Activated T-helper 17 cell treated with anti-CD3 and anti-CD28 coated beads, Interleukin-2, amount 50 U/mL, for 72 hours (primary cell): ENCODE results near the gene ACOT7. TPM values are rescaled to one million over a fixed set of nuclear protein-coding genes. Genes with fewer than 3 reads are reported as not detected.
"Not testable (repeated sequence)": the region's sequence is repeated elsewhere in the genome, so short reads cannot be mapped to it uniquely, and the experiment has no call there.

Source experiments
- ATAC-seq: fragments of 150-1000 bp; cut with Tn5 transposase; replicated peaks from 2 replicates; pipeline ENCODE4 v1.10.0; 2021; ENCODE audit warnings: mild to moderate bottlenecking, moderate library complexity
- H3K27ac Mint-ChIP-seq: one replicate; pipeline ENCODE4 v1.8.0; 2022; ENCODE audit warnings: mixed read lengths
- H3K27me3 Mint-ChIP-seq: one replicate; pipeline ENCODE4 v1.8.0; 2022; ENCODE audit warnings: mixed read lengths
- H3K36me3 Mint-ChIP-seq: one replicate; pipeline ENCODE4 v1.8.0; 2022; ENCODE audit warnings: low read depth, mild to moderate bottlenecking, mixed read lengths
- H3K4me1 Mint-ChIP-seq: one replicate; pipeline ENCODE4 v1.8.0; 2022; ENCODE audit warnings: mixed read lengths
- H3K4me3 Mint-ChIP-seq: one replicate; pipeline ENCODE4 v1.8.0; 2022; ENCODE audit warnings: mild to moderate bottlenecking, mixed read lengths
- H3K9me3 Mint-ChIP-seq: one replicate; pipeline ENCODE4 v1.8.0; 2022; ENCODE audit warnings: mixed read lengths
- total RNA-seq, 2 donors: library from RNA; stranded (reverse); gene quantifications; one replicate each; pipeline ENCODE4 v1.2.3, GENCODE V29; 2022

Gene ACOT7
- total RNA-seq, 2 donors from 2014 or later: 43.5 to 96.3 TPM

GRCh38 chr1:6225651-6226050 lies 167.9 kb downstream of the ACOT7 start:
- no peak for ATAC-seq
- H3K27ac Mint-ChIP-seq: no peak overlapping the region
- H3K27me3 Mint-ChIP-seq: no peaks in the 10 kb centered on the region
- H3K36me3 Mint-ChIP-seq: peaks cover 93% of the 10 kb centered on the region
- H3K4me3 Mint-ChIP-seq: no peak overlapping the region
- no peaks in the 10 kb centered on the region for H3K9me3 Mint-ChIP-seq
- H3K4me1 Mint-ChIP-seq: no peaks in the 10 kb centered on the region

- no peak for ATAC-seq
- Mint-ChIP-seq H3K36me3 (peaks cover 87% of the 10 kb centered on the region), H3K4me1 (no peaks in the 10 kb centered on the region), H3K9me3 (no peaks in the 10 kb centered on the region), H3K27me3 (no peaks in the 10 kb centered on the region), H3K27ac (no peak overlapping the region), H3K4me3 (no peak overlapping the region)
Measured at GRCh38 chr1:6224718-6225117, 168.8 kb downstream of the ACOT7 start.

GRCh38 chr1:6223617-6224016 lies 169.9 kb downstream of the ACOT7 start:
- no peaks in the 10 kb centered on the region for H3K27me3 Mint-ChIP-seq
- peaks cover 76% of the 10 kb centered on the region for H3K36me3 Mint-ChIP-seq
- no peak for ATAC-seq
- H3K4me1 Mint-ChIP-seq: no peaks in the 10 kb centered on the region
- H3K4me3 Mint-ChIP-seq: no peak overlapping the region
- no peak overlapping the region for H3K27ac Mint-ChIP-seq
- H3K9me3 Mint-ChIP-seq: no peaks in the 10 kb centered on the region

GRCh38 chr1:6222636-6223035 lies 170.9 kb downstream of the ACOT7 start:
- Mint-ChIP-seq H3K27me3 (no peaks in the 10 kb centered on the region), H3K27ac (no peak overlapping the region), H3K9me3 (no peaks in the 10 kb centered on the region), H3K4me1 (no peaks in the 10 kb centered on the region), H3K4me3 (no peak overlapping the region), H3K36me3 (peaks cover 69% of the 10 kb centered on the region)
- no peak for ATAC-seq

- no peak for ATAC-seq
- no peak overlapping the region for H3K4me3 Mint-ChIP-seq
- H3K36me3 Mint-ChIP-seq: peaks cover 56% of the 10 kb centered on the region
- H3K27me3 Mint-ChIP-seq: no peaks in the 10 kb centered on the region
- no peak overlapping the region for H3K27ac Mint-ChIP-seq
- H3K4me1 Mint-ChIP-seq: peaks cover 5% of the 10 kb centered on the region
- no peaks in the 10 kb centered on the region for H3K9me3 Mint-ChIP-seq
Measured at GRCh38 chr1:6221210-6221784, 172.3 kb downstream of the ACOT7 start.

- no peaks in the 10 kb centered on the region for H3K9me3 Mint-ChIP-seq
- no peak overlapping the region for H3K4me3 Mint-ChIP-seq
- ATAC-seq: no peak
- H3K36me3 Mint-ChIP-seq: peaks cover 53% of the 10 kb centered on the region
- H3K4me1 Mint-ChIP-seq: peaks cover 5% of the 10 kb centered on the region
- H3K27ac Mint-ChIP-seq: no peak overlapping the region
- H3K27me3 Mint-ChIP-seq: no peaks in the 10 kb centered on the region
Measured at GRCh38 chr1:6220236-6220635, 173.3 kb downstream of the ACOT7 start.

- not testable (repeated sequence) for H3K27ac Mint-ChIP-seq, H3K9me3 Mint-ChIP-seq, H3K4me1 Mint-ChIP-seq, H3K27me3 Mint-ChIP-seq, ATAC-seq, H3K4me3 Mint-ChIP-seq
- peaks cover 47% of the 10 kb centered on the region for H3K36me3 Mint-ChIP-seq
Measured at GRCh38 chr1:6219641-6220040, 173.9 kb downstream of the ACOT7 start.

- no peak overlapping the region for H3K4me3 Mint-ChIP-seq
- H3K27me3 Mint-ChIP-seq: no peaks in the 10 kb centered on the region
- H3K9me3 Mint-ChIP-seq: no peaks in the 10 kb centered on the region
- no peak overlapping the region for H3K27ac Mint-ChIP-seq
- ATAC-seq: no peak
- peaks cover 5% of the 10 kb centered on the region for H3K4me1 Mint-ChIP-seq
- peaks cover 36% of the 10 kb centered on the region for H3K36me3 Mint-ChIP-seq
Measured at GRCh38 chr1:6218375-6219164, 175.0 kb downstream of the ACOT7 start.

Other genes with a start within 250 kb of the ACOT7 start
- 1 to 10 TPM in 1 of 2 donors, under 1 TPM in 1; 0.43 to 1.2 TPM for gene CHD5, start 213.4 kb downstream of the ACOT7 start, total RNA-seq
- gene RPL22, start 194.2 kb downstream of the ACOT7 start, total RNA-seq: 100 to 1,000 TPM; 437 to 506 TPM
- 10 to 100 TPM; 20.1 to 21.9 TPM for gene RNF207, start 187.6 kb downstream of the ACOT7 start, total RNA-seq
- 10 to 100 TPM; 26.7 to 62.4 TPM for gene ICMT, start 157.8 kb downstream of the ACOT7 start, total RNA-seq
- gene HES3, start 149.6 kb downstream of the ACOT7 start, total RNA-seq: not detected
- gene GPR153, start 132.7 kb downstream of the ACOT7 start, total RNA-seq: under 1 TPM; 0.39 to 0.40 TPM
- under 1 TPM; 0.17 to 0.37 TPM for gene HES2, start 26.2 kb upstream of the ACOT7 start, total RNA-seq
- 1 to 10 TPM in 1 of 2 donors, under 1 TPM in 1; 0.71 to 3.5 TPM for gene ESPN, start 31.0 kb upstream of the ACOT7 start, total RNA-seq
- gene TNFRSF25, start 72.4 kb upstream of the ACOT7 start, total RNA-seq: 100 to 1,000 TPM; 132 to 199 TPM
- 1 to 10 TPM; 3.2 to 3.8 TPM for gene PLEKHG5, start 97.9 kb upstream of the ACOT7 start, total RNA-seq
- gene NOL9, start 160.7 kb upstream of the ACOT7 start, total RNA-seq: 10 to 100 TPM; 33.2 to 58.0 TPM
- not detected for gene TAS1R1, start 161.5 kb upstream of the ACOT7 start, total RNA-seq
- 10 to 100 TPM; 22.0 to 28.5 TPM for gene ZBTB48, start 186.2 kb upstream of the ACOT7 start, total RNA-seq
- gene KLHL21, start 209.1 kb upstream of the ACOT7 start, total RNA-seq: 10 to 100 TPM; 32.3 to 35.3 TPM
- gene PHF13, start 220.0 kb upstream of the ACOT7 start, total RNA-seq: 10 to 100 TPM; 14.8 to 23.7 TPM
- gene THAP3, start 231.1 kb upstream of the ACOT7 start, total RNA-seq: 10 to 100 TPM; 19.3 to 34.6 TPM